NCI-H2227 (cell line): ENCODE data around the gene PMPCA.
"Not testable (repeated sequence)": the region's sequence is repeated elsewhere in the genome, so short reads cannot be mapped to it uniquely, and the experiment has no call there.

Experiments used
- DNase-seq: peaks from one replicate; lab custom pipeline; 2025; ENCODE audit not compliant: unreplicated experiment; lab: John Stamatoyannopoulos, UW

Gene PMPCA

GRCh38 chr9:136409557-136410455 lies 652 bp upstream of the PMPCA start:
- DNase-seq = peak; percentile 35

GRCh38 chr9:136411378-136411777 lies 920 bp downstream of the PMPCA start:
- DNase-seq = no peak

GRCh38 chr9:136412962-136413361 lies 2.5 kb downstream of the PMPCA start:
- peak; percentile 26 for DNase-seq

- no peak for DNase-seq
Measured at GRCh38 chr9:136416427-136416826, 6.0 kb downstream of the PMPCA start.

- DNase-seq = no peak
Measured at GRCh38 chr9:136416914-136417313, 6.5 kb downstream of the PMPCA start.

GRCh38 chr9:136418182-136419091 lies 8.0 kb downstream of the PMPCA start:
- no peak for DNase-seq

GRCh38 chr9:136419092-136419420 lies 8.6 kb downstream of the PMPCA start:
- DNase-seq = no peak

GRCh38 chr9:136421791-136422190 lies 11.3 kb downstream of the PMPCA start:
- no peak for DNase-seq

GRCh38 chr9:136422876-136423275 lies 12.4 kb downstream of the PMPCA start:
- DNase-seq = no peak

- no peak for DNase-seq
Measured at GRCh38 chr9:136423432-136424146, 13.1 kb downstream of the PMPCA start.

GRCh38 chr9:136424750-136425362 lies 14.4 kb downstream of the PMPCA start:
- DNase-seq = no peak

- DNase-seq = not testable (repeated sequence)
Measured at GRCh38 chr9:136425367-136425766, 14.9 kb downstream of the PMPCA start.

- no peak for DNase-seq
Measured at GRCh38 chr9:136426787-136427186, 16.3 kb downstream of the PMPCA start.

- DNase-seq = no peak
Measured at GRCh38 chr9:136429075-136429628, 18.7 kb downstream of the PMPCA start.

GRCh38 chr9:136429683-136430491 lies 19.4 kb downstream of the PMPCA start:
- no peak for DNase-seq

GRCh38 chr9:136430588-136431234 lies 20.3 kb downstream of the PMPCA start:
- no peak for DNase-seq

- no peak for DNase-seq
Measured at GRCh38 chr9:136431782-136432350, 21.4 kb downstream of the PMPCA start.

- DNase-seq = no peak
Measured at GRCh38 chr9:136432591-136432990, 22.1 kb downstream of the PMPCA start.
